Lower leg skin (tissue), 3 donors: ENCODE data around the gene TMC2.
"Not testable (repeated sequence)": the region's sequence is repeated elsewhere in the genome, so short reads cannot be mapped to it uniquely, and the experiment has no call there.

Experiments
- POLR2A ChIP-seq, 2 donors: fragments of 450-650 bp; IDR thresholded peaks; one replicate each; pipeline ENCODE4 v1.6.1; 2016 to 2017; ENCODE audit warnings: antibody characterized with exemption in 2 of 2, mild to moderate bottlenecking in 1 of 2, moderate library complexity in 1 of 2
- TF ChIP-seq, protein P1 (sequence below), 3 donors: fragments of 450-650 bp; IDR thresholded peaks; one replicate each; pipeline ENCODE4 v1.5.1; 2016; ENCODE audit warnings: antibody characterized with exemption in 3 of 3, mild to moderate bottlenecking in 3 of 3, moderate library complexity in 2 of 3

DNA sequence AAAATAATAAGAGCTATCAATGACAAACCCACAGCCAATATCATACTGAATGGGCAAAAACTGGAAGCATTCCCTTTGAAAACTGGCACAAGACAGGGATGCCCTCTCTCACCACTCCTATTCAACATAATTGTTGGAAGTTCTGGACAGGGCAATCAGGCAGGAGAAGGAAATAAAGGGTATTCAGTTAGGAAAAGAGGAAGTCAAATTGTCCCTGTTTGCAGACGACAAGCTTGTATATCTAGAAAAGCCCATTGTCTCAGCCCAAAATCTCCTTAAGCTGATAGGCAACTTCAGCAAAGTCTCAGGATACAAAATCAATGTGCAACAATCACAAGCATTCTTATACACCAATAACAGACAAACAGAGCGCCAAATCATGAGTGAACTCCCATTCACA lies 31.6 kb upstream of the TMC2 start:
- TF ChIP-seq, protein P1, sequence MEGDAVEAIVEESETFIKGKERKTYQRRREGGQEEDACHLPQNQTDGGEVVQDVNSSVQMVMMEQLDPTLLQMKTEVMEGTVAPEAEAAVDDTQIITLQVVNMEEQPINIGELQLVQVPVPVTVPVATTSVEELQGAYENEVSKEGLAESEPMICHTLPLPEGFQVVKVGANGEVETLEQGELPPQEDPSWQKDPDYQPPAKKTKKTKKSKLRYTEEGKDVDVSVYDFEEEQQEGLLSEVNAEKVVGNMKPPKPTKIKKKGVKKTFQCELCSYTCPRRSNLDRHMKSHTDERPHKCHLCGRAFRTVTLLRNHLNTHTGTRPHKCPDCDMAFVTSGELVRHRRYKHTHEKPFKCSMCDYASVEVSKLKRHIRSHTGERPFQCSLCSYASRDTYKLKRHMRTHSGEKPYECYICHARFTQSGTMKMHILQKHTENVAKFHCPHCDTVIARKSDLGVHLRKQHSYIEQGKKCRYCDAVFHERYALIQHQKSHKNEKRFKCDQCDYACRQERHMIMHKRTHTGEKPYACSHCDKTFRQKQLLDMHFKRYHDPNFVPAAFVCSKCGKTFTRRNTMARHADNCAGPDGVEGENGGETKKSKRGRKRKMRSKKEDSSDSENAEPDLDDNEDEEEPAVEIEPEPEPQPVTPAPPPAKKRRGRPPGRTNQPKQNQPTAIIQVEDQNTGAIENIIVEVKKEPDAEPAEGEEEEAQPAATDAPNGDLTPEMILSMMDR (IDR thresholded peaks at IDR 0.05): not testable (repeated sequence)
- TF ChIP-seq POLR2A (IDR thresholded peaks at IDR 0.05): not testable (repeated sequence)
